Endothelial cell of hepatic sinusoid (primary cell): ENCODE measurements around the gene FYN.

Source experiments
- in situ Hi-C: cut with HindIII; loops from 2 replicates; pipeline ENCODE4 v1.10.0; 2017; ENCODE audit warnings: low sequenced_read_pairs

Gene FYN

DNA sequence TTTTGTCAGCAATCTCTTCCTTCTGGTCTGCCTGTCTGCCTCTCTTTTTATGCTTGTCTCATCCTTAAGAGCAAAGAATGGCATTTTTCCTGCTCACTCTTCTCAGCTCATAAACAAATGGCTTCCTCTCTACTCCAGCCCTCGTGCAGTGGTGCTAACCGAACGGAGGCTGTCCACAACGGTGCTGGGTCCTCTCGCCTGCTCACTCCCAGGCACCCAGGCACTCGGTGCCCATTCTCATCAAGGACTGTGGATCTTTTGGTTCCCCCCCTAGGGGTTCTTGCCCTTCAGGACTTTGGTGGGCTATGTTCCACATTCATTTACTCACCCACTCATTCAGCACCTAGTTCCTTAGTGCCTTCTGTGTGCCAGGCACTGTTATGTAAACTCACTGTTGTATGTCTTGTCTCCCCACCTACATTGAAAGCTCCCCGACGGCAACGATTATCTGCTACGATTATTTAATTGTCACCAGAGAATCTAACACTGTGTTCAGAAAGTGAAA is 113.9 kb downstream of the FYN start:
- in situ Hi-C loops = no loop called here

- in situ Hi-C loops = no loop called here
Measured at GRCh38 chr6:111758608-111759329, 114.5 kb downstream of the FYN start.

- in situ Hi-C loops = no loop called here
Measured at GRCh38 chr6:111757342-111757741, 115.9 kb downstream of the FYN start.

GRCh38 chr6:111754423-111754822 is 118.8 kb downstream of the FYN start:
- in situ Hi-C loops = no loop called here

DNA sequence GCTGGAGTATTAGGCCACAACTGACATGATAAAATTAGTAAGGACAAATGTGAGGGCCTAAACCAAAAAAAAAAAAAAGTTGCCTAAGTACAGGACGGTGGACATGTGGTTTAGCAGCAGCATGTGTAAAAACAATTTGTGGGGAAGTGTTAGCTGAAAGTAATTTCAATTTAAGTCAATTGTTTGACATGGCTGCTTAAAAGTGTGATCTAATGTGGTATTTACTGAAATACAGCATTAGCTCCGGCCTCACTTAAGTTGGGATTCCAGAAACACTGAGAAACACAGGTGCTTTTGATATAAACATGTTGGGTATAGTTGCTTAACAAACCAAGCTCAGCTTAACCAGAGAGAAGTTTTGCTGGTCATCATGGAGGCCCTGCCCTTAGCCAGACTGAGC is 119.7 kb downstream of the FYN start:
- in situ Hi-C loops = no loop called here

- in situ Hi-C loops = no loop called here
Measured at GRCh38 chr6:111752476-111752875, 120.8 kb downstream of the FYN start.

- in situ Hi-C loops = no loop called here
Measured at GRCh38 chr6:111750753-111751673, 122.2 kb downstream of the FYN start.

GRCh38 chr6:111750153-111750552 is 123.1 kb downstream of the FYN start:
- in situ Hi-C loops = no loop called here

DNA sequence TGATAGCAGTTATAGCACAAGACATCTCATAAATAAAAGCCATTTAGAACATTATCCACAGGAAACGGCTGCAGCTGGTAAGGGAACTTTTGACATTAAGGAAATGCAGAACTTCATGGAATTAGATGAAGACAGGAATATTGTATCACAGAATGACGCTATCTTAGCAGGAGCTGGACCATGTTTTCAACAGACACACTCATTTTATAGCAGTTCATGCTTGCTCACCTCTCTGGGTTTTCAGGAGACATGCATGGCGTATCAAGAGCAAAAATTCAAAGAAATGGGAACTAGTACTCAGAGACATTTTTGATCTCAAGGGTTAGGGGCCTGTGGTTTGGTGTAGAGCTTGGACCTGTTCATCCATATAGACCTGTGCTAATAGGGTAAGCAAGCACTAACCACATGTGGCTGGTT is 125.0 kb downstream of the FYN start:
- in situ Hi-C loops = loop anchor here (5.0 kb wide), 1 partner anchor 244 kb away; no protein-coding TSS in a partner anchor

DNA sequence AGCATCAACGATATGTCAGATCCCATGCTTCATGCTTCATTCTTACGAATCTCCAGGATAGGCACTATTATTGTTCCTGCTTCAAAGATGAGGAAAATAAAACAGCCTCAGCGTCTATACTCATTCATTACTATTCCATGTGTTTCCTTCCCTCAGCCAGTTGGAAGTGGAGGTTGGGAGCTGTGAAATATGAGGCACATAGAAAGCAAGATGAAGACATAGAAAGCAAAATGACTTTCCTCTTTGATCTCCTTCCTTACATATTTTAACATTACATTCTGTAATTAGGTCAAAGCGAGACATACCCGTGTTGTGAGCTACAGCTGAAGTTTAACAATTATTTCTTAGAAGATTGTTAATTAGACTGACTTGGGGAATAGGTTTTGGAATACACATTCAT is 125.4 kb downstream of the FYN start:
- in situ Hi-C loops = loop anchor here (5.0 kb wide), 1 partner anchor 244 kb away; no protein-coding TSS in a partner anchor

GRCh38 chr6:111747396-111747795 is 125.9 kb downstream of the FYN start:
- in situ Hi-C loops = loop anchor here (5.0 kb wide), 1 partner anchor 245 kb away; no protein-coding TSS in a partner anchor

- in situ Hi-C loops = loop anchor here (5.0 kb wide), 1 partner anchor 245 kb away; no protein-coding TSS in a partner anchor
Measured at GRCh38 chr6:111746983-111747382, 126.3 kb downstream of the FYN start.

DNA sequence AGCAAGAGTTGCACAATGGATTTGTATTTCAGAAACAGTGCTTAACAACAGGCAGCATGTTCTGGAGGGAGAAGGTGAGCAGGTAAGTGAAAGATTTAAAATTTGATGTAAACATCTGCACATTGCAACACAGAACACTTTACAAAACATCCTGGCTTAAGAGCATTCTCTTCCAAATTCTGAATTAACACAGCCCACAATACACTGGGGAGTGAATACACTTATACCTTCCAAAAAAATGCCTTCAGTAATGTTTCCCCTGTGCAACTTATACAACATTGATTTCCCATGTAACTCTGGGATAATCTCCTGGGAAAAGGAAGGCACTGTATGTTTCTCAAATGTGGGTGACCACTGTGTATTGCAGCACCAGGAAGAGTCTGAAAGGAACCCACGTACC is 127.6 kb downstream of the FYN start:
- in situ Hi-C loops = loop anchor here (5.0 kb wide), 1 partner anchor 247 kb away; no protein-coding TSS in a partner anchor

DNA sequence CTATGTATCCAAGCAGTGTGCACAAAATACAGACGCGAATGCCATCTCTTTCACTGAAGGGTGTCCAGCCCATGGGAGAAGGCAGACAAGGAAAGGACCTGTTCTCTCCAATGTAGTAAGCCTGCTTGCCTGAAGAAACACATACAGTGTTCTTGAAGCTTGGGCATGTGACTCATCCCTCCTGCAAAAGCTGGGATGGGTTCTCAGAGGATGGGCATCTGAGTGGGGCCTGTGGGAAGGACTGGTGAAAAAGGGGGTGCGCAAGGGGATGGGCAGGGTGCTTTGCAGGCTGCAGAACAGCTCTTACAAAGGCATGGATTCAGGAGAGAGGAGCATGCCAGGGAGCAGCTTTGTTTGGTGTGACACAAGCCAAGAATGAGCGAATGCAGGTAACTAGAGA is 128.1 kb downstream of the FYN start:
- in situ Hi-C loops = loop anchor here (5.0 kb wide), 1 partner anchor 247 kb away; no protein-coding TSS in a partner anchor

GRCh38 chr6:111743862-111744692 is 129.2 kb downstream of the FYN start:
- in situ Hi-C loops = no loop called here

GRCh38 chr6:111743360-111743759 is 129.9 kb downstream of the FYN start:
- in situ Hi-C loops = no loop called here

GRCh38 chr6:111741177-111741952 is 131.9 kb downstream of the FYN start:
- in situ Hi-C loops = no loop called here

DNA sequence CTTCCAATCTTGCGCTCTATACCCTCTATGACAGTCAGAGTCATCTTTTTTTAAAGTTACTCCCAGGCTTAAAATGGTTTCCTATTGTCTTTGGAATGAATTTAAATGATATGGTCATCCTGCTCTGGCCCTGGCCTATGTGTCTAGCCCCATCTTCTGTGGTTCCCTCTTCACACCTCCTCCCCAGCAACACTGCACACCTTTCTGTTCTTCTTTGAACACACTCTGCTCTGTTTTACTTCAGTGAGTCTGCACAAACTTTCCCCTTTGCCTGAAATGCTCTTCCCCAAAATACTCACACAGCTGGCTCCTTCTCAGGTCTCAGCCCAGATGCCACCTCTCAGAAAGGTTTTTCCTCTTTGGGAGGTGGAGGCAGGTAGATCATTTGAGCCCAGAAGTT is 132.7 kb downstream of the FYN start:
- in situ Hi-C loops = no loop called here

DNA sequence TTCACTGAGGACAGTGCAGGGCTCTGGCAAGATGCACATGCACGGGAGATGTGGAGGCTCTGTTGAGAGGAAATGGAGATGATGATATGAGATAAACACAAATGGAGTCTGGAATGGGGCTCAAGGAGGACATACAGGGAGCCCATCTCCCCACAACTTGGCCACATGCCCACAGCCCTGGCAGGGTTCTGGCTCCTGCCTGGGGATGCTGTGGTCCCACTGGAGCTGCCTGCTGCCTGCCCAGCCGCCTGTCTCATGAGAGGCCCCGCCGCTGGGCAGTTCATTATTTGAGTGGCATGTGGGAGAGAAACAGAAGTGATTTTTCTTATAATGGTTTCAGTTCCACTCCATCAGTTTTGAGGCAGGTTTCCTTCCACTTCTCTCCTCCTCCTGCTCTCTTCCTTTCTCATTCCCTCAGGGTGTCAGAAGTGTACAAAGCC is 134.0 kb downstream of the FYN start:
- in situ Hi-C loops = no loop called here

DNA sequence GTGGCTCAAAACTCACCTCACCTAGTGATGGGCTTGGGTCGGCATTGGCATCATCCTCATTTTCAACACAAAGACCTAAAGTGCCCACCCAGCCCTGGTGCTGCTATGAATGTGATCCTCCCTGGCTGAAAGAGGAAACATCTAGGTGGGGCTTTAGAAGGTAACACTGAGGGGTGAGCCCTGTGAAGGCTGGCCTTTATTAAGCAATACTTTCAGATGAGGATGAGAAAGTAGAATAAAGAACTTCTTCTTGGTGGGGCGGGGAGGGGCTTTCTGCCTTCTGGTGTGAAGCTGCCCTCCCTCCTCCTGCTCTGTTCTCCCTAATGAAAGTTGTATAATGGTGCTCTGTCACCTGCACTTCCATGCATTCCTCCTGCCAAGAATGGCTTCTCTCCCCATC is 134.6 kb downstream of the FYN start:
- in situ Hi-C loops = no loop called here
